NCI-H1694 treated with DMSO at 0.1 percent for 48 hours (cell line): Measurements from ENCODE around the gene EPHB3.
"Not testable (repeated sequence)": the region's sequence is repeated elsewhere in the genome, so short reads cannot be mapped to it uniquely, and the experiment has no call there.

Source experiments
- DNase-seq: peaks from one replicate; lab custom pipeline; 2025; lab: John Stamatoyannopoulos, UW

Gene EPHB3

GRCh38 chr3:184600685-184601377 lies 39.2 kb downstream of the EPHB3 start:
- no peak for DNase-seq

GRCh38 chr3:184601576-184602371 lies 40.2 kb downstream of the EPHB3 start:
- no peak for DNase-seq

DNA sequence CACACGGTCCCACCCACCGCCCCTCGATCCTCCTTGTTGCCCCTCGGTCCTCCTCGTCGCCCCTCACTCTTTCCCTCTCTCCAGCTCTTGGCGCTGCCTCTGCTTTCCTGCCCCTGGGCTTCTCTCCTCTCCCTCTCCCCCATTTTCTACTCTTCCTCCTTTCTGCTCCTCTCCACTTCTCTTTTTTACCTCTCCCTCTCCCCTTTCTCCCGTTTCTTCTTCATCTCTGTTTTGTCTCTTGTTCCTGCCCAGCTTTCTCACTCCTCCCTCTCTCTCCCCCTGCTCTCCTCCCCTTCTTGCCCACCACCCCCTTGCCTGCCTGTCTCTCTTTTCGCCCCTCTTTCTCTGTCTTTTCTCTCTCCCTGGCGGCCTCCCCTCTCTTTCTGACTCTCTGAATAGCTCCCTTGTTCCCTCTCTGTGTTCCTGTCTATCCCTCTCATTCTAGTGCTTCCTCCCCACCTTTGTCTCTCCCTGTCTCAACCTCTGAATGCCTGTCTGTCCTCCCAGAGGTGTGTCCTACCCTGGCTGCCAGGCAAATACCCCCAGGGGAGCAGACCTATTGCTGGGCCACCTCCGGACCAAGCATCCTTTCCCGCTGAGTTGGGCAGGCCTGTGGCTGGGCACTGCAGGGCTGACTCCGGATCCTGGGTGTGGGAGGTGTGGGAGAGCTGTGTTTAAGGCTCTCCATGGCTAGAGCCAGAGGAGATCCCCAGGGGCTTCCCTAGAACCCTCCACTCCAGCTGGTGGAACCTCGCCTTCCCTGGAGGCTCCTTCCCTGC lies 41.0 kb downstream of the EPHB3 start:
- no peak for DNase-seq

- DNase-seq, result no peak
These were observed 41.8 kb downstream of the EPHB3 start for GRCh38 chr3:184603151-184604030.

DNA sequence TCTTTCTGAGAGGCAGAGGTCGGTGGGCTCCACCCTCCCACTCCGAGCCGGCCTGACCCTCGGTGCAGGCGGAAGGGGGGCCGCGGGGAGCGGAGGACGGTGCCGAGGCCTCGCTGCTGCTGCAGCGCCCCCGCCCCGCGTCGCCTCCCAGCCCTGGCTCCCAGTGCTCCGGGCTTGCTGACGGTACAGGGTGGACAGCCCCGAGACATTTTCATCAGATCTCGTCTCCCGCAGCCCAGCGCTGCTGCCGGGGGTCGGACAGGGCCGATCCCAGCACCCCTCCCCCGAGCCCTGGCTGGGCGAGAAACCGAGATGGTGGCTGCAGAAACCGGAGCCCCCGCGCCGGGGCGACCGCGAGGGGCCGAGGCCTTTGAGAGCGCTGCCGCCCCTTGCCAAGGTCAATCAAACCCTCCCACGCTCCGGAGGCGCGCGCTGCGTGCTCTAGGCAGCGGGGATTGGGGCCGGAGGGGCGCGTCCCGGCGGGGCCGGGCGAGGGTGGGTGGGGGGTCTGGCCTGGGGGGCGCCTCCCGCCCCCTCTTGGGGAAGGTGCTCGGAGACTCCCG lies 42.5 kb downstream of the EPHB3 start:
- no peak for DNase-seq

DNA sequence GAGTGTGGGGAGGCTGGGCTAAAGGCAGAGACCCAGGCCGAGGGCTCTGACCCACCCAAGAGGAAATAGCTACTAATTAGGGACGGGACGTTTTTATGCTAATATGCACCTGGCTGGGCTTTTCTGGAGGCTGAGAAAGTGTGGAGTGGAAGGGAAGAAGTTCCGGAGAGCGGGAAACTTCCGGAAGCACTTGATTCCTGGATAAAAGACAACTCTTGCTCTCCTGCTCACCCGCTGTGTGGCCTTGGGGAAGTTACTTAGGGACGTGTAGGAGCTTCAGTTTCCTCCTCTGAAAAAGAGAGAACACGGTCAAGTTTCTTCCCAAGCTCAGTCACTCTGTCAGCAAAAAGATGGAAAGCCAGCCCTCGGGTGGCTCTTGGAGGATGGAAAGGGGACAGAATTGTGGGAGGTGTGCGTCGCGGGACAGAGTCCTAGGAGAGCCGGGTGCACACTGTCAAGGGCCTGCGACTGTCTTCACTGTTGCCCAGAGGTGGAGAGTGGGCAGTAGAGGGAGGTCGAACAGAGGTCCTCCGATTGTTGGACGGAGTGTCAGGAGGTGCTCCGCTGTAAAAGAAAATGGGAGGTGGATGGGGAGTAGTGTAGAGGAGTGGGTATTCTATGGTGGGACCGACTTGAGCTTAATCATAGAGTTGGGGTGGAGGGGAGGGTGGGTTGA lies 43.2 kb downstream of the EPHB3 start:
- DNase-seq, result no peak

DNA sequence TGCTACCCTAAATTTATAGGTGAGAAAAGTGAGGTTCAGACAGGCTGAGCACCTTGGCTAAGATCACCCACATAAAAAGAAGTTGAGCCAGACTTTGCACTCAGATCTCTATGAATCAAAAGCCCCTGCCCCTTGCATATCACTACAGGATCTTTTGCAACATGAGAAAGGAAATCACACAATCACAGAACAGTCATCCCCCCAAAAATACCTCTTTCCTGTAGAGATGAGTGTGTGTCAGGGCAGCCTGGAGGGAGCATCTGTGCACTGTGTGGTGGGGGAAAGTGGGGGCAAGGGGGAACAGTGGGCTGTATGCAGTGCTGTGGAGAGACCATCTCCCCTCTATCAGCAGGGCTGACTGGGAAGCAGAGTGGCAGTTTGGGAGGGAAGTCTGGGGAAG lies 46.6 kb downstream of the EPHB3 start:
- DNase-seq, result no peak

DNA sequence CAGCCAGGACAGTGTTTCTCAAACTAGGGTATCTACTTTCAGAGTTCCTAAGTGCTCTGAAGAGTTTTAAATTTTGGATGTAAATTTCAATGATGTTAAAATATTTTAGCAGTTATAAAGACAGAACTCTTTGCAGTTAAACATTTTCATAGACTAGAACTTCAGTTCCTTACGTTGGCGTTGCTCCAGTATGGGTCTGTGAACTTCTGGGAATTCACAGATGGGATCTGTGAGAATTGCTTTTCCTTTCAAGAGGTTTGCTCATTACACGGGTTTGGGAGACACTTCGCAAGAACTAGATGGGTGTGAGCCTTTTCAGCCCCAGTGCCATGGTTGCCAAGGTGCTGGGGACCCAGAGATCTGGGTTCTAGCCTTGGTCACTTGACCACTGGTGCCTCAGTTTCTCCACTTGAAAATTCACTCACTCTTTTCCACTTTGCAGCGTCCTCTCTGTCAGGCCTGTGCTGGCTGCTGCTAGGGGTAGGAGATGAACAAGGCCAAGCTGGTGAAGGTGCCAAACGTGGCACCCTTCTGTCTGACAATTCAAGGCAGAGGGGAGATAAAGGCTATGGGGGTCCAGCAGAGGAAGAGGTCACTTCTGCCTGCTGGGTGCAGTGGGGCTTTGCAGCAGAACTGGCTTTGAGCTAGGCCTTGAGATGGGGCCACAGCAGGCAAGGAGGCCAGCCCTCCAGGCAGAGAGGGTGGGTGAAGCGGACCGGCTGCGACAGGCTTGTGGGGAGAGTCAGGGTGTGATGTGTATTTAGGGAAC lies 48.1 kb downstream of the EPHB3 start:
- DNase-seq, result no peak

- no peak for DNase-seq
These were observed 48.8 kb downstream of the EPHB3 start for GRCh38 chr3:184610245-184610871.

- DNase-seq, result no peak
These were observed 50.2 kb downstream of the EPHB3 start for GRCh38 chr3:184611607-184612281.

DNA sequence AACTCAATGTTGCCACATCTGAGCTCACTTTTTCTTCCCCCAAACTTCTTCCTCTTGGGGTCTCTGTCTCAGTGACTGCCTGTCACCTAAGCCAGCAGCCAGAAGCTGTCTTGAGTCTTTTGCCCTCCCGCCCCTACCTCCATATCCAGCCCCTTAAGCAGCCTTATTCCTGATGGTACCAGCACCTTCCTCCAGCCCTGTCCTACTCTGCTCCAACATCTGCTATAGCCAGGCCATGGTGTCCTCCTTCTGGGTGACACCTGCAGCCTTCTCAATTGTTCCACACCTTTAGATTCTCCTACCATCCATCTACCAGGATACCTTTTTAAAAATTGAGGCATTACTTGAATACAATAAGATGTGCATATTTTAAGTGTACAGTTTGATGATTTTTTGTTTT lies 53.8 kb downstream of the EPHB3 start:
- DNase-seq, result no peak

GRCh38 chr3:184616436-184616835 lies 54.9 kb downstream of the EPHB3 start:
- no peak for DNase-seq

- not testable (repeated sequence) for DNase-seq
These were observed 55.7 kb downstream of the EPHB3 start for GRCh38 chr3:184617306-184617705.

- no peak for DNase-seq
These were observed 57.2 kb downstream of the EPHB3 start for GRCh38 chr3:184618811-184619210.

DNA sequence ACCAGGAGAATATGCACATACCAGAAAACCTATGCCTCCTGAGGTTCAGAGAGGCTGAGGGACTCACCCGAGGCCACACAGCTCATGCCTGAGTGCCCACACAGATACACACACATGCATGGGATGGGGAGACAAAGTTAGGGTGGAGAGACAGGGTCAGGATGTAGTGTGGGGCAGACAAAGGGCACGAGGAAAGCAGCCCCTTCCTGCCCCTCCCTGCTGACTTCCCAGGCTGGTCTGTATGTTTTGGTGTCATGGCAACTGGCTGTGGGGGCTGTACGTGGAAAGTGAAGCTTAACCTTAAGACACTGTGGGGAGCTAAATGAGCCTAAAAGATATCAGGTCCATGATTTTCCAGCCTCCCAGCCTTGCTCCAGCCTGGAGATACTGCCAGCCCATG lies 57.8 kb downstream of the EPHB3 start:
- DNase-seq, result no peak

DNA sequence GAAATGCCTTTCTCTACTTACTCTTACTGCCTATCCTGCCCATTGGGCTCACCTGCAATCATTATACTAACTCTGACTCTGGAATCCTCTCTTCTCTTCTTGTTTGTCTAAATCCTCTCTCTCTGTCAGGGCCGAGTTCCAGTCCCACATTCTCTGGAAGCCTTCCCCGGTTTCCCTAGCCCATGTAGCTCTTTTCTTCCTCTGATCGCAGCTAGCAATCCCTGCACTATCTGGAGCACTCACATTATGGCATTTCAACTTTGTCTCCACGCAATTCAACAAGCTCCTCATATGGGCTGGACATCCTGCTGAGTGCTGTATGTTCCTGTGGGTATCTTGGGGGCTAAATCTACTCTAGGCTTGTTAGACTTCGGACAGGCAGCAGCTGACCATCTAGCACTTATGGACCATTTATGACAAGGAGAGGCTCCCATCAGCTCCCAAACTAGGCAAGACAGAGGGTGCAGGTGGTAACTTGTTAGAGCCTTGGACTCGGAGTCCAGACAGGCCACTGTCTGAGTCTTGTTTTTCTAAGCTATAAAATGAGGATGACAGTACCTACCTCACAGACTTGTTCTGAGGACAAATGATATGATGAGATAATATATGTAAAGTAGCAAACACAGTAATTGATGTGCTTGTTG lies 58.3 kb downstream of the EPHB3 start:
- DNase-seq, result no peak

- no peak for DNase-seq
These were observed 59.0 kb downstream of the EPHB3 start for GRCh38 chr3:184620475-184621119.

DNA sequence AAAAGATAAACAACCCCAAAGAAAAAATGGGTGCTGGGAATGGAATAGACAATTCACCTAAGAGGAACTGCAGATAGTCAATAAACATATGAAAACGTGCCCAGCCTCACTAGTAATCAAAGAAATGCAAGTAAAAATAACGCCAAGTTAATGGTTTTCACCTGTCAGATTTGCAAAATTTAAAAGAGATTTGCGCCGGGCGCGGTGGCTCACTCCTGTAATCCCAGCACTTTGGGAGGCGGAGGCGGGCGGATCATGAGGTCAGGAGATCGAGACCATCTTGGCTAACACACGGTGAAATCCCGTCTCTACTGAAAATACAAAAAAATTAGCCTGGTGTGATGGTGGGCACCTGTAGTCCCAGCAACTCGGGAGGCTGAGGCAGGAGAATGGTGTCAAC lies 60.6 kb downstream of the EPHB3 start:
- DNase-seq, result not testable (repeated sequence)
